Endothelial cell of umbilical vein (primary cell): ENCODE data around the gene NCOA6.

Experiments
- CTCF ChIP-seq, 2 donors: IDR thresholded peaks; 1 replicate in 1 of 2; 2 replicates in 1 of 2; pipeline ENCODE4 v1.5.1; 2011; ENCODE audit warnings: low read length in 2 of 2, mild to moderate bottlenecking in 2 of 2, moderate library complexity in 2 of 2, control low read depth in 1 of 2, inconsistent platforms in 1 of 2, low read depth in 1 of 2; ENCODE audit not compliant: insufficient read depth in 1 of 2; ENCODE audit errors: extremely low read depth in 1 of 2
- FOS ChIP-seq: IDR thresholded peaks from 2 replicates; pipeline ENCODE4 v1.6.1; 2011; ENCODE audit warnings: mild to moderate bottlenecking, low read length, moderate library complexity, borderline replicate concordance; ENCODE audit not compliant: insufficient read depth
- GATA2 ChIP-seq: IDR thresholded peaks from 2 replicates; pipeline ENCODE4 v1.7.0; 2011; ENCODE audit warnings: low read depth, mild to moderate bottlenecking, moderate library complexity, mixed read lengths, low read length; ENCODE audit not compliant: insufficient read length, insufficient read depth
- MAX ChIP-seq: IDR thresholded peaks from 2 replicates; pipeline ENCODE4 v1.6.1; 2011; ENCODE audit not compliant: insufficient read depth, insufficient read length
- POLR2A ChIP-seq: IDR thresholded peaks from 2 replicates; pipeline ENCODE4 v1.6.1; 2012; ENCODE audit warnings: low read depth, mild to moderate bottlenecking, control low read depth, low read length
- POLR2AphosphoS5 ChIP-seq: IDR thresholded peaks from 2 replicates; pipeline ENCODE4 v1.6.1; 2012; ENCODE audit warnings: low read depth, mild to moderate bottlenecking, control low read depth, low read length, moderate library complexity; ENCODE audit not compliant: insufficient read depth

GRCh38 chr20:34708621-34709043 lies 116.8 kb downstream of the NCOA6 start:
- TF ChIP-seq CTCF (IDR thresholded peaks at IDR 0.05; ENCODE audit: extremely low read depth in 1 of 2, insufficient read depth in 1 of 2, low read depth in 1 of 2, low read length in 2 of 2) (peak; percentile 25 to 65), POLR2AphosphoS5 (no peak), POLR2A (no peak), GATA2 (no peak), MAX (no peak), FOS (no peak)
